SK-N-MC (cell line): Measurements from ENCODE around the gene ASIC1.
A peak's percentile ranks its signal among the peaks of the same experiment; 100 is the strongest.

Experiments
- DNase-seq: peaks from one replicate; pipeline ENCODE4 v3.0.0-alpha.2; 2011; ENCODE audit warnings: low read depth, low spot score
- H3K27ac ChIP-seq: fragments of 200-600 bp; sonication (generic); 2 replicates; pipeline ENCODE4 v1.5.1; 2016; ENCODE audit warnings: mixed run types
- H3K36me3 ChIP-seq: fragments of 200-600 bp; sonication (generic); 2 replicates; pipeline ENCODE4 v1.6.1; 2017; ENCODE audit warnings: antibody characterized with exemption, low read length, mixed read lengths; ENCODE audit not compliant: insufficient read depth
- H3K4me3 ChIP-seq: fragments of 200-600 bp; sonication (generic); 2 replicates; pipeline ENCODE4 v1.5.1; 2016
- H3K9ac ChIP-seq: fragments of 200-600 bp; sonication (generic); 2 replicates; pipeline ENCODE4 v1.8.0; 2017; ENCODE audit warnings: mixed run types, mixed read lengths; ENCODE audit not compliant: insufficient read length
- H3K9me3 ChIP-seq: fragments of 200-600 bp; sonication (generic); 2 replicates; pipeline ENCODE4 v1.6.1; 2017; ENCODE audit warnings: low read depth, mild to moderate bottlenecking, antibody characterized with exemption, low read length, moderate library complexity, mixed read lengths
- EZH2 ChIP-seq: fragments of 200-600 bp; sonication (generic); IDR thresholded peaks from one replicate; pipeline ENCODE4 v1.6.1; 2017; ENCODE audit warnings: antibody characterized with exemption
- FOXP2 ChIP-seq: optimal IDR thresholded peaks from 2 replicates; pipeline ENCODE3; 2011; ENCODE audit warnings: mild to moderate bottlenecking, moderate library complexity; ENCODE audit not compliant: insufficient read depth; ENCODE audit errors: extremely low read length, control extremely low read depth
- POLR2AphosphoS5 ChIP-seq: IDR thresholded peaks from 2 replicates; pipeline ENCODE4 v1.6.1; 2012; ENCODE audit warnings: mild to moderate bottlenecking, low read depth, low read length, borderline replicate concordance

ASIC1 gene

DNA sequence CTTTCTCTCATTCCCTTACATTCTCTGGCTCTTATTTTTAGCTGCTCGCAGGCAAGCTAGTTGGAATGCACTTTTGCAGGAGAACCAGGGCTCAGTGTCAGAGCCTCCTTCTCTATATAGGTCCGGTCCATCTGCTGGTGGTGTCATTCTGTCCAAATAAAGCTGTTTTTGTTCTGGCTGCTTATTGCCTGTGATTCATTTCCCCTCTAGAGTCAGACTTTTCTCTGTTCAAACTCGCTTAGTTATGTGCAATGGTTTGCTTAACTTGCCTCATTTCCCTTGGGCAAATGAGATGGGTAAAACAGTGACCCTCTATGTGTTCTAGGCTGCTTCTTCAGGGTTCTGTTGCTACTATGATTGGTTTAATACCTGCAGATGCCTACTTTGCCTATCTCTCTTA, 30.6 kb downstream of the ASIC1 start:
- DNase-seq: no peak
- H3K27ac ChIP-seq: no peak overlapping the region
- no peak overlapping the region for H3K4me3 ChIP-seq
- TF ChIP-seq EZH2 (no peak), FOXP2 (no peak), POLR2AphosphoS5 (no peak)
- no peaks in the 10 kb centered on the region for H3K9me3 ChIP-seq
- peaks cover 64% of the 10 kb centered on the region for H3K36me3 ChIP-seq
- no peak overlapping the region for H3K9ac ChIP-seq

DNA sequence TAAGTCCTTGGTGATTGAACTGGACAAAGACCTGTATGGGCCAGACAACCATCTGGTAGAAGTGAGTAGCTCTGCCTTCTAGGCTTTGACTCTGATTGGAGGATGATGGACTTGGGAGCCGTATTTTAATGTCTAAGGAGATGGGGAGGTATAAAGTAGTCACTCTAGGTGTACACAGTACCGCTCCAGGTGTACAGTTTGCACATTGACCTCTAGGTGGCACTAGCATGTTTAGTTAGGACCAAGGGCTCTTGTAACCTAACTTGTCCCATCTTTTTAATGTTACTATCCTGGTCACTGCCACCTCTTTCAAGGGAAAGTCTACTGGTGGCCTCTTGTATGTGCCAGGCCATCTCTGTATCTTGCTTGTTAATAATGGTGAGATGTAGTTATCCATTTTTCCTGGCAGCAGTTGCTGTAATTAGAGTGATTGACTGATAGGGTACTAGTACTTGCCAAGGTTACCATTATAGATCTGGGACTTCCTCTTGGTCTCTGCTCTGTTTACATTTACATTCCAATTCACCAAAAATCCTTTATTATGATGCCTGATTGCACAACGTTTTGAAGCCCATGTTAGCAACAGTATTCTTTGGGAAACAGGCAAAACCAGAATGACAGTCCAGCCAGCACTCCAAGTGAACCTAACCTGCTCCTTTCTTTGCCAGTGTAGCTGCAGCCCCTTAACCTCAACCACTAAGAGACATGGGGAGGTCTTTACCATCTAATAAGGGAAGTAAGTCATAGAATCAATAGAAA, 31.4 kb downstream of the ASIC1 start:
- H3K9ac ChIP-seq: no peak overlapping the region
- no peak for TF ChIP-seq POLR2AphosphoS5
- TF ChIP-seq FOXP2: no peak
- TF ChIP-seq EZH2: no peak
- H3K36me3 ChIP-seq: peaks cover 69% of the 10 kb centered on the region
- H3K9me3 ChIP-seq: no peaks in the 10 kb centered on the region
- no peak for DNase-seq
- H3K27ac ChIP-seq: no peak overlapping the region
- H3K4me3 ChIP-seq: no peak overlapping the region

DNA sequence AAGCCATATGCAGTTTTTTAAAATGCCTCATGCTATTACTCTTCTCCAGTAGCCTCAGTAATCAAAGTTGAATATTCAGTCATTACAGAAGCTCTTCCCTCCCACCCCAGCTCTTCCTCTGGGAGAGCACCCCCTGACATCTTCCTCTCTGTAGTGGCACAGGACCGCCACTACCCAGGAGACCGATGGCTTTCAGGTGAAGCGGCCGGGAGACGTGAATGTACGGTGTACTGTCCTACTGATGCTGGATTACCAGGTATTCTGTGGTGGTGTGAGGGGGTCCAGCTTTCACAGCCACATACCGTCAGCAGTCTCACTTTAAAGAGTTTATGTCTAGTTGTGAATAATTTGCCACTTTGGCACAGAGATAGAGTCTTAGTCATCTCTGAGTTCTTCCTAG, 32.3 kb downstream of the ASIC1 start:
- no peak overlapping the region for H3K4me3 ChIP-seq
- no peak for DNase-seq
- H3K27ac ChIP-seq: no peak overlapping the region
- H3K9me3 ChIP-seq: no peaks in the 10 kb centered on the region
- peaks cover 78% of the 10 kb centered on the region for H3K36me3 ChIP-seq
- H3K9ac ChIP-seq: no peak overlapping the region
- TF ChIP-seq EZH2: no peak
- TF ChIP-seq FOXP2: no peak
- no peak for TF ChIP-seq POLR2AphosphoS5

DNA sequence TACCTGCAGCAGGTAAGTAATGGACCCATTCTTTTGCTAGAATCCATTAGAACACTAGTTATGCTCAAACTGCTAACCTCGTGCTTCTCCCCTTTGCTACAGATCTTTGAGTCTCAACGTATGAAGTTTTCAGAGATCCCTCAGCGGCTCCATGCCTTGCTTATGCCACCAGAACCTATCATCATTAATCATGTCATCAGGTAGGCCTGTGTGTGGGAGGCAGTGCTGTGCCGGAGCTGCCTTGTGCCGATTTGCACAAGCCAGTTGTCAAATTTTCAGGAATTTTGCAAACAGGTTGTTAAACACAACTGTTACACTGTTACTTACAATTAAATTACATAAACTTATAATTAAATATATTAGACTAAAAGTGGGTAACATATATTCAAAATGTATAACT, 33.0 kb downstream of the ASIC1 start:
- H3K27ac ChIP-seq: no peak overlapping the region
- no peak overlapping the region for H3K4me3 ChIP-seq
- no peak for TF ChIP-seq POLR2AphosphoS5
- TF ChIP-seq FOXP2: no peak
- no peak for TF ChIP-seq EZH2
- H3K9ac ChIP-seq: no peak overlapping the region
- peaks cover 85% of the 10 kb centered on the region for H3K36me3 ChIP-seq
- no peaks in the 10 kb centered on the region for H3K9me3 ChIP-seq
- no peak for DNase-seq

DNA sequence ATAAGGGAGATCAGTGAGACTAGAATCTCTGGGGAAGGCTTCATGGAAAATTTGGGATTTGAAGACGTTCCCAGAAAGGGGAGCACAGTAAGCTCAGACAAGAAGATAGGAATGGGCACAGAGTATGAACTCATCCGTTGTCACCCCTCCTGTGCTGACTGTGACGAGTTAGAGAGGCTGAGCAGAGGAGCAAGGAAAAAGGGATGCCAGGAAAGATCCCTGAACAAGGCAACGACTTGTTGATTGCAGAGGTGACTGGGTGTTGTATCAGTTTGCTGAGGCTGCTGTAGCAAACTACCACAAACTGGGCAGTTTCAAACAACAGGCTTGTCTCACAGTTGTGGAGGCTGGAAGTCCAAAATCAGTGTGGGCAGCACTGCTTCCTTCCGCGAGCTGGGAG, 40.6 kb downstream of the ASIC1 start:
- Histone ChIP-seq H3K36me3 (peaks cover 76% of the 10 kb centered on the region), H3K27ac (no peak overlapping the region), H3K9ac (no peak overlapping the region), H3K4me3 (no peak overlapping the region), H3K9me3 (no peaks in the 10 kb centered on the region)
- TF ChIP-seq FOXP2 (no peak), EZH2 (no peak), POLR2AphosphoS5 (no peak)
- DNase-seq: no peak

DNA sequence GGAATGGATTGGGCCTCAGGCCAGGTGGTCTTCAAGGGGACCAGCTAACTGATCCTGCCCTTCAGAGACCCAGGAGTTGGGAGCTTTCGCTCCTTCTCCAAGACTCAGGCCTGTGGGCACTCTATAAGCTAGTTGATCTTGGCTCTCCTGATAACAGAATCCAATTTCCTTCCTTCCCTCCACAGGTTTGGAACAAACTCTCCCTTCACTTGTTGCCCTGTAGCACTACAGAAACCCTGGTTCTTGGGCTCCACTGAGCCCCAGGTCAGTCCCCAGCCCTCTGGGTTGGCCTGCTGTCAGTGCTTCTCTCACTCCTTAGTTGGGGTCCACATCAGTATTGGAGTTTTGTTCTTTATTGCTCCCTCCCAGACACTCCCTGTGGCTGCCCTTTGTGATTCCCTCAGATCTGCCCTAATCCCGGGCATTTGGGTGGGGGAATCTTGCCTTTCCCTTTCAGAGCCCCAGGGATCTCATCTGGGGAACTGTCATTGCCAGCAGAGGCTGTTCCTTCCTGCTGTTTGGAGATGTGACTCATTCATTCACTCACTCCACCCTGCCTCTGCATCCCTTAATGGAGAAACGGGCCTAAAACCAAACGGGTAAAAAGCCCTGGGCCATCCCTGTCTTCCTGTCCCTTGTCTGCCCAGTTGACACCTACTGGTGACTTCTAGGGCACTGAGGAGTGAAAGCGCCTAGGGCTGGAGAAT, 42.1 kb downstream of the ASIC1 start:
- DNase-seq: no peak
- Histone ChIP-seq H3K4me3 (no peak overlapping the region), H3K9me3 (no peaks in the 10 kb centered on the region), H3K9ac (no peak overlapping the region), H3K36me3 (peaks cover 64% of the 10 kb centered on the region), H3K27ac (no peak overlapping the region)
- no peak for TF ChIP-seq FOXP2

DNA sequence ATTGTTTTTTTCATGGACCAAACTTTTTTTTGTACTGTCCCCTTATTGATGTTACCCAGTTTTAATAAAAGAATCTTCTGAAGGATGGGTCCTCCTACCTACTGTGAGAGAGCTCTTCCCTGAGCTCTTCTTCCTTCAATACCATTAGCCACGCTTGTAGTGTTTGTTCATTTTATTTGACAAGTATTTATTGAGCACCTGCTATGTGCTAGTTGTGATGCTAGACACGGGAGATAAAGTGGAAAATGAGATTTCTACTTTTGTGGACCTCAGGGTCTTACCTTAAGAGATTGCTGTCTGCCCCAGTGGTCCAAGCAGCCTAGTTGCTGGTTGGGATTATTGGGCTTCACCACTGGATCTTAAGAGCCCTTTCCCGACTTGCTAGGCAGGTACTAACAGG, 43.2 kb downstream of the ASIC1 start:
- Histone ChIP-seq H3K27ac (peak overlapping the region; percentile 36; the same call in 1 of the 2 replicates), H3K36me3 (peaks cover 53% of the 10 kb centered on the region), H3K4me3 (no peak overlapping the region), H3K9ac (no peak overlapping the region), H3K9me3 (no peaks in the 10 kb centered on the region)
- no peak for TF ChIP-seq EZH2
- no peak for TF ChIP-seq POLR2AphosphoS5
- no peak for TF ChIP-seq FOXP2
- no peak for DNase-seq

DNA sequence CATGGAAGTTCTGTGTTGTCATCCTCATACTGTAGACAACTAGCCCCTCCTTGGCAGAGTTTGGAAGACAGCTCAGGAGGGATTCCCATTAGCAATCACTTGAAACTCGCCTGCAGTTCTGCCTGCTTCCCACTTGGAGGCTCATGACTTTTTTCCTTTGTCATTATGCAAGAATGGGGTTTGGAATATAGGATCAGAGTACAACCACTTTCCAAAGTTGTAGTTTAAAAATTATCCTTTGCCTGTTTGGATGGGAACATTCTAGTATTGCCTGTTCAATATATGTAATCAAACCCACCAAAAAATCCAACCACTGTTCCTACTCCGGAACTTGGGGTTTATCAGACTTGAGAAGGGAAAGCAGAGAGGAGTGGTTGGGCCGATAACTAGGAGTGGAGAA, 44.3 kb downstream of the ASIC1 start:
- no peak for DNase-seq
- no peak for TF ChIP-seq EZH2
- no peak for TF ChIP-seq POLR2AphosphoS5
- no peak for TF ChIP-seq FOXP2

DNA sequence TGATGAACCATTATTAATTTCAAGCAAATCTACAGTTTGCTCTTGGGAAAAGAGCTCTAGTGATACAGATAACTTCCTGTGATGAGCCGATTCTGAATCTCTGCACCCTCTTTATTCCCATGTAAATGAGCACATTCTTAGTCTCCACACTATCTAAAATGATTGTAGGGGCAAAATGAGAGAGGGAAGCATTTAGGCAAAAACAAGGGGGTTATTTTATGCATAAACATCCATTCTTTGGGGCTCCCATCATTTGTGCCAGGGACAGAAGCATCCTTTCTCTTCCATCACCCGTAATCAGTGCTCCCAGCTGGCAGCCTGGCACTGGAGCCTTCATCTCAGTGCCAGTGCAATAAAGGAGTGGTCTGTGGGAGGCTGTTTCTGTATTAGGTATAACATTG, 44.7 kb downstream of the ASIC1 start:
- peaks cover 37% of the 10 kb centered on the region; the same call in 1 of the 2 replicates for H3K36me3 ChIP-seq
- H3K9me3 ChIP-seq: no peaks in the 10 kb centered on the region
- no peak overlapping the region for H3K9ac ChIP-seq
- no peak overlapping the region for H3K4me3 ChIP-seq
- H3K27ac ChIP-seq: 0 out of 2 replicates have a peak overlapping the region, but pooled peaks have one; percentile 9
- no peak for TF ChIP-seq FOXP2
- no peak for TF ChIP-seq EZH2
- TF ChIP-seq POLR2AphosphoS5: no peak; the same call in 1 of the 2 replicates
- no peak for DNase-seq

More for the DNA sequence above, 44.3 kb downstream of the ASIC1 start:
- no peak overlapping the region for H3K4me3 ChIP-seq
- H3K36me3 ChIP-seq: peaks cover 42% of the 10 kb centered on the region
- H3K9ac ChIP-seq: no peak overlapping the region
- 0 out of 2 replicates have a peak overlapping the region, but pooled peaks have one; percentile 73 for H3K27ac ChIP-seq
- H3K9me3 ChIP-seq: no peaks in the 10 kb centered on the region
